ENCODE measurements around the gene DLGAP3.

DLGAP3 gene

GRCh38 chr1:34923490-34923889 lies 6.0 kb downstream of the DLGAP3 start:
- DNase-seq (ENCODE audit: extremely low read depth, low read depth): no peak
- no peak overlapping the region for H3K4me3 ChIP-seq (replicated peaks; ENCODE audit: low read depth, low read length)
- TF ChIP-seq, protein P1, sequence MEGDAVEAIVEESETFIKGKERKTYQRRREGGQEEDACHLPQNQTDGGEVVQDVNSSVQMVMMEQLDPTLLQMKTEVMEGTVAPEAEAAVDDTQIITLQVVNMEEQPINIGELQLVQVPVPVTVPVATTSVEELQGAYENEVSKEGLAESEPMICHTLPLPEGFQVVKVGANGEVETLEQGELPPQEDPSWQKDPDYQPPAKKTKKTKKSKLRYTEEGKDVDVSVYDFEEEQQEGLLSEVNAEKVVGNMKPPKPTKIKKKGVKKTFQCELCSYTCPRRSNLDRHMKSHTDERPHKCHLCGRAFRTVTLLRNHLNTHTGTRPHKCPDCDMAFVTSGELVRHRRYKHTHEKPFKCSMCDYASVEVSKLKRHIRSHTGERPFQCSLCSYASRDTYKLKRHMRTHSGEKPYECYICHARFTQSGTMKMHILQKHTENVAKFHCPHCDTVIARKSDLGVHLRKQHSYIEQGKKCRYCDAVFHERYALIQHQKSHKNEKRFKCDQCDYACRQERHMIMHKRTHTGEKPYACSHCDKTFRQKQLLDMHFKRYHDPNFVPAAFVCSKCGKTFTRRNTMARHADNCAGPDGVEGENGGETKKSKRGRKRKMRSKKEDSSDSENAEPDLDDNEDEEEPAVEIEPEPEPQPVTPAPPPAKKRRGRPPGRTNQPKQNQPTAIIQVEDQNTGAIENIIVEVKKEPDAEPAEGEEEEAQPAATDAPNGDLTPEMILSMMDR (IDR thresholded peaks at IDR 0.05; ENCODE audit: low read depth, low read length, missing control alignments): no peak

DNA sequence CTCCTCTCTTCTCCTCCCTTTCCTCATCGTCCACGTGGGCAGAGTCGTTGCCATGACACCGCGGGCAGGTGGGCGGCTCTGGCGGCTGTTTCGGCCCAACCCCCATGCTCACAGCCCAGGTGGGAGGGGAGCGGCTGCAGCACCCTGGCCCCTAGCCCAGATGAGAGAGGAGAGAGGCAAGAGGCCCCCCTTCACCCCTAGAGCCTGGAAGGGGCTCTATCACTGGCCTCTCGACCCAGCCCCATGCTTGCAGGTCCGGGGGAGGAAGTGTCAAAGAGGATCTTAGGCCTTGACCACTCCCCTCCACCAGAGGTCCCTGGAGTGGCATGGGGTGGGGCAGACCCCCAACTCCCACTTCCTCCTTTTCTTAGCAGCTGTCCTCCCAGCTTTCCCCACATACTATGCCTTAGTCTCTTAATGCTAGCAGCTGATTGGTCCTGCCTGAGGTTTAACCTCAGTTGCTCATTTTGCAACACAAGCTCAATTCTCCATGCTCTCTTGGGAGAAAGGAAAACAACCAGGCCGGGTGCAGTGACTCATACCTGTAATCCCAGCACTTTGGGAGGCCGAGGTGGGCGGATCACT lies 10.4 kb downstream of the DLGAP3 start:
- TF ChIP-seq, protein P1 (IDR thresholded peaks at IDR 0.05; ENCODE audit: low read depth, low read length, missing control alignments): no peak
- DNase-seq (ENCODE audit: extremely low read depth, low read depth): no peak
- H3K4me3 ChIP-seq (replicated peaks; ENCODE audit: low read depth, low read length): no peak overlapping the region

DNA sequence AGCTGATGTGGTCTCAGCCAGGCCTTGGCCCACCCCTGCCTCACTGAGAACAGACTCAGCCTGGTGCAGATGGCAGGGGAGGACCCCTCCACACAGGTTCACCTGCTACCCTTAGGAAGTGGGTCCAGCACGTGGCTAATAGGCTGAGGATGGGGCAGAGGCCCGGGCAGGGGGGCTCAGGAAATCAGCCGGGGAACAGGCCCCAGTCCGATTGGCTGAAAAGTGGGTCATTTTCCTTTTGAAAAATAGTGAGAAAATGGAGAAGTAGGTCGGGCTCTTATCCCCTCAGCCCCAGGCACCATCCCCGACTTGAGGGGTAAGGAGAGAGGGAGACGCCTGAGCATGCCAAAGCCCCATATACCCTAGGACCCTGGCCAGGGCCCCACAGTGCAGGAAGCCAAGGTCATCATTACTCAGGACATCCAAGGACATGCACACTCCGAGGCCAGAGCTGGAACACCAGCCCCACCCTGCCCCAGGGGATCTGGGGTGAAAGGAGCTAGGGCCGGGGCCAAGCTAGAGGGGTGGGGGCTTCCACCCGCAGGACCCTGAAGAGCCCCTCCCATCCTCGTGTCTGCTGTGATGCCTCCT lies 11.0 kb downstream of the DLGAP3 start:
- H3K4me3 ChIP-seq (replicated peaks; ENCODE audit: low read depth, low read length): no peak overlapping the region
- TF ChIP-seq, protein P1 (IDR thresholded peaks at IDR 0.05; ENCODE audit: low read depth, low read length, missing control alignments): no peak
- no peak for DNase-seq (ENCODE audit: extremely low read depth, low read depth)

DNA sequence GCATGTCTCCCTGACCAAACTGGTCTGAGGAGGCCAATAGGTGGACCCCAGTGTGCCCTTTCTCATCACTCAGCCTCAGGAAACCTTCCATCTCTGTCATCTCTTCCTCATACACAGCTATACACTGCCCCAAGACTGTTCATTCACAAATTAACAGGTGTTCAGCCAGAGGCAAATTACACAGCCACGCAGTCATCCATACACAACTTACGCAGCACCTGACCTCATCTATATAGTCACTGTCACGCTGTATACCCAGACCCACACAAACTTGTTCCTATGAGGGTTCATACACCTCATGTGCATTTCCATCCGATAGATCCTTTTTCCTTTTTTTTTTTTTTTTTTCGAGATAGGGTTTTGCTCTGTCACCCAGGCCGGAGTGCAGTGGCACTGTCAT lies 12.4 kb downstream of the DLGAP3 start:
- DNase-seq (ENCODE audit: extremely low read depth, low read depth): no peak
- no peak overlapping the region for H3K4me3 ChIP-seq (replicated peaks; ENCODE audit: low read depth, low read length)
- TF ChIP-seq, protein P1 (IDR thresholded peaks at IDR 0.05; ENCODE audit: low read depth, low read length, missing control alignments): no peak

- TF ChIP-seq, protein P1 (IDR thresholded peaks at IDR 0.05; ENCODE audit: low read depth, low read length, missing control alignments): no peak
- no peak for DNase-seq (ENCODE audit: extremely low read depth, low read depth)
- H3K4me3 ChIP-seq (replicated peaks; ENCODE audit: low read depth, low read length): no peak overlapping the region
These were observed 13.3 kb downstream of the DLGAP3 start for GRCh38 chr1:34916104-34916503.

DNA sequence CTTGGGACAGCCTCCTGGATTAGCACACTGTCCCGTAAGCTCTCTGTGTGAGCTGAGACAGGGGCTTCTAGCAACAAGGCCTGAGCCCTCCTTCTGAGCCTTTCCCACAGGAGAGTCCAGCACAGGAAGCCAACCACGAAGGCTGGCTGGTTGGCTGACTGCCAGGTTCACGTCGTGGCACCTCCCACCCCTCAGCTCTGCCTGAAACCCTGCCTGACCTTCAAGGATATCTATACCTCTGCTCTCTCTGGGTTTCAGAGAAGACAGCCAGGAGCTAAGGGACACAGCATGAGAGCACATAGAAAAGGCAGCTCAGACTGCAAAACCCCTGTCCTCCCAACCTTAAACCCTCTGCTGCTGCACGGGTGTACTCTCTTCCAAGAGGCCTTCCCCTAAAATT lies 13.9 kb downstream of the DLGAP3 start:
- H3K4me3 ChIP-seq (replicated peaks; ENCODE audit: low read depth, low read length): no peak overlapping the region
- TF ChIP-seq, protein P1 (IDR thresholded peaks at IDR 0.05; ENCODE audit: low read depth, low read length, missing control alignments): no peak
- DNase-seq (ENCODE audit: extremely low read depth, low read depth): no peak

DNA sequence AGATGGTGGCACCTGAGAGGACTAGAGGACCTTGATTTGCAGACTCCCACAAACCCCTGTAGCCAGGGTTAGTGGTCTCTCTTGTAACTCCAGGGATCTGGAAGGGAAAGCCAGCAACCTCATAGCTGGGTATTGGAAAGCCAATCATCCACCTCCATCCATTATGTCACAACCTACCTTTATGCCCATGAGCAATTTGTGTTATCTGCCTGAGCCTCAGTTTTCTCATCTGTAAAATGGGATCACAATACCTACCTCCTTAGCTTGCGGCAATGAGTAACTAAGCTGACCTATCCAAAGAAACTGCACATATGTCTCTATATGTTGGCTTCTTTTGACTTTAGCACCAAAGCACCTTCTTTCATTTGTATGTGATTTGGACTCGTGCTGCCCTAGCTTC lies 14.5 kb downstream of the DLGAP3 start:
- TF ChIP-seq, protein P1 (IDR thresholded peaks at IDR 0.05; ENCODE audit: low read depth, low read length, missing control alignments): no peak
- DNase-seq (ENCODE audit: extremely low read depth, low read depth): no peak
- no peak overlapping the region for H3K4me3 ChIP-seq (replicated peaks; ENCODE audit: low read depth, low read length)

Measured in HFF-Myc (cell line).